Type B pancreatic cell (in vitro differentiated cells): Measurements from ENCODE around the gene PHLDA3. TPM values are rescaled to one million over a fixed set of nuclear protein-coding genes. Genes with fewer than 3 reads are reported as not detected.

Experiments
- DNase-seq: peaks from one replicate; pipeline ENCODE4 v3.0.0; 2021; ENCODE audit warnings: mixed read lengths; ENCODE audit not compliant: unreplicated experiment; ENCODE audit errors: extremely low spot score
- H3K27ac Mint-ChIP-seq: 2 replicates; pipeline ENCODE4 v1.8.0; 2021; ENCODE audit warnings: mild to moderate bottlenecking, mixed read lengths
- H3K27me3 Mint-ChIP-seq: 2 replicates; pipeline ENCODE4 v1.8.0; 2021; ENCODE audit warnings: mixed read lengths
- H3K36me3 Mint-ChIP-seq: 2 replicates; pipeline ENCODE4 v1.8.0; 2021; ENCODE audit warnings: mixed read lengths
- H3K4me1 Mint-ChIP-seq: one replicate; pipeline ENCODE4 v1.8.0; 2021; ENCODE audit warnings: mixed read lengths; ENCODE audit not compliant: unreplicated experiment
- H3K4me3 Mint-ChIP-seq: 2 replicates; pipeline ENCODE4 v1.8.0; 2021; ENCODE audit warnings: mild to moderate bottlenecking, mixed read lengths
- H3K9me3 Mint-ChIP-seq: 2 replicates; pipeline ENCODE4 v1.8.0; 2021; ENCODE audit warnings: mixed read lengths
- total RNA-seq: library from RNA; stranded (reverse); gene quantifications from 2 replicates; pipeline ENCODE4 v1.2.1, GENCODE V29; 2021; ENCODE audit warnings: low replicate concordance
- TF ChIP-seq, protein P1 (sequence below): fragments of 200-600 bp; sonication (generic); conservative IDR thresholded peaks from 2 replicates; pipeline ENCODE4 v1.5.0; 2021; ENCODE audit warnings: antibody characterized with exemption, mild to moderate bottlenecking

The PHLDA3 gene
- total RNA-seq, 1 donor from 2014 or later, result 59.3 TPM

DNA sequence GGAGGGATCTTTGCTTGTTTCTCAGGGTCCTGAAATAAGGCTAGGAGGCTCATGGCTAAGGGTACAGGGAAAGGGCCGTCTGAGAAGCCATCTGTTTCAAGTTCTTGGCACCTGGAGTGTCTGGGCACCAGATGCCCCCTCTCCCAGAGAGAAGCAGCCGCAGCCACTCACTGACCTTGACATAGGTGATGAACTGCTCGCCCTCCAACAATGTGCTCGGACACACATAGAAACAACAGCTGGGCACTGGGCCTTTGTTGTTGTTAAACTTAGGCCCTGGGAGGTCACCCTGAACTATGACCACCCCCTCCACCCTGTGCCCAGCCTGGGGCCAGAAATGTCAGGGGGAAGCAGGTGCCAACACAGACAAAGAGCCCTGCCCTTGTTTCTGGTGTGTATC, 38.2 kb downstream of the PHLDA3 start:
- no peaks in the 10 kb centered on the region for H3K9me3 Mint-ChIP-seq
- no peaks in the 10 kb centered on the region for H3K36me3 Mint-ChIP-seq
- no peak overlapping the region for H3K27ac Mint-ChIP-seq
- TF ChIP-seq, protein P1, sequence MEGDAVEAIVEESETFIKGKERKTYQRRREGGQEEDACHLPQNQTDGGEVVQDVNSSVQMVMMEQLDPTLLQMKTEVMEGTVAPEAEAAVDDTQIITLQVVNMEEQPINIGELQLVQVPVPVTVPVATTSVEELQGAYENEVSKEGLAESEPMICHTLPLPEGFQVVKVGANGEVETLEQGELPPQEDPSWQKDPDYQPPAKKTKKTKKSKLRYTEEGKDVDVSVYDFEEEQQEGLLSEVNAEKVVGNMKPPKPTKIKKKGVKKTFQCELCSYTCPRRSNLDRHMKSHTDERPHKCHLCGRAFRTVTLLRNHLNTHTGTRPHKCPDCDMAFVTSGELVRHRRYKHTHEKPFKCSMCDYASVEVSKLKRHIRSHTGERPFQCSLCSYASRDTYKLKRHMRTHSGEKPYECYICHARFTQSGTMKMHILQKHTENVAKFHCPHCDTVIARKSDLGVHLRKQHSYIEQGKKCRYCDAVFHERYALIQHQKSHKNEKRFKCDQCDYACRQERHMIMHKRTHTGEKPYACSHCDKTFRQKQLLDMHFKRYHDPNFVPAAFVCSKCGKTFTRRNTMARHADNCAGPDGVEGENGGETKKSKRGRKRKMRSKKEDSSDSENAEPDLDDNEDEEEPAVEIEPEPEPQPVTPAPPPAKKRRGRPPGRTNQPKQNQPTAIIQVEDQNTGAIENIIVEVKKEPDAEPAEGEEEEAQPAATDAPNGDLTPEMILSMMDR, result no peak
- peaks cover 5% of the 10 kb centered on the region for H3K27me3 Mint-ChIP-seq
- H3K4me1 Mint-ChIP-seq, result peaks cover 4% of the 10 kb centered on the region
- DNase-seq, result no peak
- H3K4me3 Mint-ChIP-seq, result no peak overlapping the region

DNA sequence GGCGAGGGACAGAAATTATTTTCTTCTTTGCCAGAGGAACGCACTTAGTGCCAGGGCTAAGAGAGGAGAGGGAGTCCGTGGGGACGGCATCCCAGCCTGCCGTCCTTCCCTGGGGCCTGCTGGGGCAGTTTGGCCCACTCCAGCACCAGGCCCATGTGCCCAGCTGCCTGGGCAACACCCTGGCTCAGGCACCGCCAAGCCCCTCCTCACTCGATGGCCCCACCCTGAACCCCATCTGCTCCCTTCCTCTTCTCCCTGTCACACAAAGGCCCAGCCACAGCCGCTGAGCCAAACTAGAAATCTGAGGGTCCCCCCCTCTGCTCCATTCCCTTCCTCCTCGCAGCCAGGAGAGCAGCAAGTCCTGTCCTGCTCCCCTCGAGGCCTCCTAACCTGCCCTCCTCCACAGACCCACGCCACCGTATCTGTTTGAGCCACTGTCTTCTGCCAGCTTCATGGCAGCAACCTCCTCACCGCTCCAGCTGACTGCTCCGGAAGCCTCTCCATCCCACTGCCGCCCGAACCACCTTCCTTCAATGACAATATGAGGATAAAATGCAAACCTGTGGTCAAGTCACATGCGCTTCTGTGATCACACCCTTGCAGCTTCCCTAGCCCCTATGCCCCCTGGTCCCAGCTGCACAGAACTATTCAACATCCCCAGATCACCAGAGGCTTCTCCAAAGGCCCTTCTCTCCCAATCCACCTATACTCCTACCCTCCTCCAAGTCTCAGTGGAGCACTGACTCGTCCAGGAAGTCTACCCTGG, 39.1 kb downstream of the PHLDA3 start:
- Mint-ChIP-seq H3K4me1 (no peaks in the 10 kb centered on the region), H3K4me3 (no peak overlapping the region), H3K27ac (peak overlapping the region; percentile 32), H3K27me3 (peaks cover 3% of the 10 kb centered on the region), H3K36me3 (no peaks in the 10 kb centered on the region), H3K9me3 (no peaks in the 10 kb centered on the region)
- no peak for DNase-seq
- TF ChIP-seq, protein P1, result no peak

DNA sequence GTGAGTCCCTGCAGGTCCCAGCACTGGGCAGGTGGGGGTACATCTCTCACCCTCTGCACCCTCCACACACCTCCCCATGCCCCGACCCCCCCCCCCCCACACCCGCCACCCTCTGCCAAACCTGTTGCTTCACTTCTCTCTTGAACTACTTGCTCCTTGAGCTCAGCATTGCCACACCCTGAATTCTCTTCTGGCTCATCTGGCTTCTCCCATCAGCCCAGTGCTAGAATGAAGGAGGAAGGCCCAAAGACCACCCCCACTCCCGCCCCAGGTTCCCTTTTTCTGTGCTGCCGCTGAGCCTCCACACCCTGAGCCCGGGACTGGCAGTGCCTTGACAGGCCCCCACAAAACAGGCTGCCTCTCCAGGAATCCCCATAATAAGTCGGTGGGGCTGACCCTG, 41.0 kb downstream of the PHLDA3 start:
- Mint-ChIP-seq H3K4me3 (no peak overlapping the region), H3K27ac (no peak overlapping the region), H3K4me1 (no peaks in the 10 kb centered on the region), H3K9me3 (no peaks in the 10 kb centered on the region), H3K36me3 (no peaks in the 10 kb centered on the region), H3K27me3 (peaks cover 3% of the 10 kb centered on the region)
- TF ChIP-seq, protein P1, result no peak
- DNase-seq, result no peak

DNA sequence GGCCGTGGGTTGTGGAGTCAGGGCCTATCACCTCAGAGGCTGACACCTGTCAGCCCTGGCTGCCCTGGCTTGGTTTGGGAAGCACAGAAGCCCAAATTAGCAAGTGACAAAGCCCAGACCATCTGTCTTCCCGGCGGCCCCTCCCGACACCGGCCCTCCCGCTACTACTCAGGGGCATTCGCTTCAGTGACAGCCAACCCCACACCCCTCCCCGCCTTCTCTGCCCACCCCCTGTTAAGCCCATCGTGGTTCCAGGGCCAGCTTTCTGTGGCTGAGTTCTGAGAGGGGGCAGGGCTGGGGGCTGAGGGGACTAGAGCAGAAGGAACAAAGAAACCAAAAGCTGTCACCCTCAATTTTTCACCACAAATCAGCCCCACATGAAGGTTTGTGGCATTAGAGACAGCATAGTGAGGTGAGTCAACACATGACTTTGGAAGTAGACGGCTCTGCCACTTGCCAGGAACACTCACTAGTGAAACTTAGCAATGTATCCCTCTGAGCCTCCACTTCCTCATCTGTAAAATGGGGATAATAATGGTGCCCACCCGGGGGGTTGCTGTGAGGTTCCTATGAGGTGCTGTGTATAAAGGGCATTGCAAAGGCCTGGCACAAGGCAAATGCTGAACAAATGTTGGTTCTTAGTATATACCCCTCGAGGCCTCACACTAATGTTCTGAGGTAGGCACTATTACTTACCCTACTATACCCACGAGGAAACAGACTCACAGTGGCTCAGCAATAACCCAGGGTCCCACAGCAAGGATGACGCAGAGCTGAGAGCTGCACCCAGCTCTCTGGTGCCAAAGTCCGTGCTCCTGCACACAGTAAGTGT, 42.3 kb downstream of the PHLDA3 start:
- Mint-ChIP-seq H3K27ac (no peak overlapping the region), H3K9me3 (no peaks in the 10 kb centered on the region), H3K36me3 (no peaks in the 10 kb centered on the region), H3K4me1 (no peaks in the 10 kb centered on the region), H3K27me3 (peaks cover 3% of the 10 kb centered on the region), H3K4me3 (no peak overlapping the region)
- TF ChIP-seq, protein P1, result no peak
- DNase-seq, result no peak

DNA sequence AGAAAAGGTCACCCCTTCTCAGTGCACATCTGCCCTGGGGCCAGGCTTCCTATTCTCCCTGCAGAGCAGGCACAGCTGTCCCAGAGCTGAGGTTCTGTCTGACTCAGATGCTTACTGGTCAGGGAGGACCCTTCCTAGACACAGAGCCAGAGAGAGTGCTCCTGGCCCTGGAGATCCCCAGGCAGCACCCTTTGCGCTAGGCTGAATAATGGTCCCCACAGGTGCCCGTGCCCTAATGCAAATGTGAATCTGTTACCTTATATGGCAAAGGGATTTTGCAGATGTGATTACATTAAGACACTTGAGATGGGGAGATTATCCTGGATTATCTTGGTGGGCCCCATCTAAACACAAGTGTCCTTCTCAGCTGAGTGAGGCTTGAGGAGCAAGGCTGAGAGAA, 44.8 kb downstream of the PHLDA3 start:
- Mint-ChIP-seq H3K27me3 (peaks cover 6% of the 10 kb centered on the region), H3K27ac (no peak overlapping the region), H3K4me1 (peaks cover 11% of the 10 kb centered on the region), H3K4me3 (no peak overlapping the region), H3K9me3 (no peaks in the 10 kb centered on the region), H3K36me3 (no peaks in the 10 kb centered on the region)
- DNase-seq, result no peak
- TF ChIP-seq, protein P1, result no peak
